RWPE1 (cell line): Measurements from ENCODE around the gene VSIG4.

Experiments
- CTCF ChIA-PET: fragments of 350-600 bp; sonication (Branson Sonifier 250); formaldehyde crosslinking; extraction: SDS; loops from one replicate; lab custom pipeline; 2021; lab: Yijun Ruan, JAX
- POLR2A ChIA-PET: fragments of 400-600 bp; formaldehyde crosslinking; extraction: SDS; loops from one replicate; lab custom pipeline; 2020; ENCODE audit warnings: antibody characterized with exemption; ENCODE audit not compliant: low non-redundant PET; lab: Yijun Ruan, JAX
- DNase-seq: peaks from one replicate; pipeline ENCODE4 v3.0.0; 2012; ENCODE audit warnings: low spot score
- H3K27ac ChIP-seq: fragments of 450-650 bp; 2 replicates; pipeline ENCODE4 v1.5.1; 2017
- CTCF ChIP-seq: fragments of 450-650 bp; conservative IDR thresholded peaks from 2 replicates; pipeline ENCODE4 v1.5.1; 2017; ENCODE audit warnings: low read depth, mild to moderate bottlenecking

Gene VSIG4

GRCh38 chrX:66002824-66003680 lies 36.8 kb downstream of the VSIG4 start:
- POLR2A ChIA-PET: no interaction called here

DNA sequence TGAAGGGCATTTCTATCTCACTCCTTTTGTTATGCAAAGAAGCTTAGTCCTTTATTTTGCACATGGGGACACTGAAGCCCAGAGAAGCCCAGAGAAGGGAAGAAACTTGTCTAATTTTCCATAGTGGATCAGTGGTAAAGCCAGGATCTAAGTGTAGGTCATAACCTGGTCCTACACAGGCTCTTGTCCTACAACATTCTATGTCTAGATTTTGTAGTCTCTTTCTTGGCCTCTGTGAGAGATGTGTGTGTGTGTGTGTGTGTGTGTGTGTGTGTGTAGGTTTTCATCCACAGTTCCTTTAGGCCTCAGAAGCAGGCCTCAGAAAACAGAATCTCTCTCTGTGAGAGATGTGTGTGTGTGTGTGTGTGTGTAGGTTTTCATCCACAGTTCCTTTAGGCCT lies 38.3 kb downstream of the VSIG4 start:
- DNase-seq: no peak
- no peak overlapping the region for H3K27ac ChIP-seq
- POLR2A ChIA-PET: no interaction called here
- CTCF ChIA-PET: no interaction called here
- no peak for TF ChIP-seq CTCF

More at GRCh38 chrX:66002824-66003680, 36.8 kb downstream of the VSIG4 start:
- CTCF ChIA-PET: no interaction called here
- no peak for TF ChIP-seq CTCF
- H3K27ac ChIP-seq: no peak overlapping the region
- DNase-seq: no peak

DNA sequence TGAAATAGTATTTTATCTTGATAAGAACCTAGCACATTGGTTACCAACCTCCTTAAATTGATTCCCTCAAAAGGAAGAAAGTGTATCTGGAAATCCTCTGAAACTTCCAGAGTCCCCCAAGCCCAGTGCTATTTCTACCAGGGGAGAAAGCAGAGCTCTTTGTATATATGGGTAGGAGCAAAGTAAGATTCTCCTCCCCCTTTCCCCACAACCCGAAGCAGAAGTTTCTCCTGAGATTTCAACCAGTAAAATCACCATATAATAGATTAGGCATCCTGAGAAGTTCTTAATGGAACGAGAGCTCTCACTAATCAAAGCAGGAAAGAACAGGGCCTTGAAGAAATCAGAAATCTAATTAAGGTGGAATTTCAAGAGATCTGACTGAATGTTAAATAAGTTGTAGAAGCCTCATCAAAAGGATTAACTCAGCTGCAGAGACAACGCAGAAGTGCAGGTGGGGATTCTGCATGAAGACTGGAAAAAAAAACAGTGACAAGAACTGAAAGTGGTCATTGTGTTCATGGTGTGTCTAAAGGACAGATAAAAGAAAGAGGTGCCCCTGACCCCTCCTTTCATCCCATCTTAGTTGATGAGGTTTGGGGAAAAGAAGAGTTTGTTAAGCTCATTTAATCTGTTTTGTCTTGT lies 39.1 kb downstream of the VSIG4 start:
- ChIA-PET CTCF (no interaction called here), POLR2A (no interaction called here)
- no peak for TF ChIP-seq CTCF
- DNase-seq: no peak
- H3K27ac ChIP-seq: no peak overlapping the region

DNA sequence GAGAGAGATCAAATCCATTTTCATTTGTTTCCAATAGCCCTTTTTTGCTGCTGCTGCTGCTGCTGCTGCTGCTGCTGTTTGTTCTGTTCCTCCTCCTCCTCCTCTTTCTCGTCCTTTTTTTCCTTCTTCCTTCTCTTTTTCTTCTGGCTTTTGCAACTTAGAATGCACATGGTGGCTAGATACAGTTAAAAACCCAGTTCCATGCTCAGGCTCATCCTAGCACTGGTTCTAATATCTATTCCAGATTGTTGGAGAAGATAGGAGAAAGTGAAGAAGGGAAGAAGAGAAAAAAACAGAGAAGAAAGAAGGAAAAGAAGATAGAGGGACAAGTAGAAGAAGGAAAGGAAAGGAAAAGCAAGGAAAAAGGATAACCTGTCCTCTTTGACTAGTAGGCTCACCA lies 39.7 kb downstream of the VSIG4 start:
- TF ChIP-seq CTCF: no peak
- POLR2A ChIA-PET: no interaction called here

GRCh38 chrX:65999563-66000148 lies 40.2 kb downstream of the VSIG4 start:
- no peak overlapping the region for H3K27ac ChIP-seq
- ChIA-PET CTCF (interaction anchor here (0.6 kb wide), 1 partner anchor 68 kb away, joined by 4 read pairs; no protein-coding TSS in a partner anchor), POLR2A (no interaction called here)
- no peak for TF ChIP-seq CTCF
- DNase-seq: no peak

More for the DNA sequence above, 39.7 kb downstream of the VSIG4 start:
- DNase-seq: no peak
- CTCF ChIA-PET: no interaction called here
- H3K27ac ChIP-seq: no peak overlapping the region

GRCh38 chrX:65999029-65999562 lies 40.8 kb downstream of the VSIG4 start:
- POLR2A ChIA-PET: no interaction called here
- H3K27ac ChIP-seq: no peak overlapping the region
- CTCF ChIA-PET: interaction anchor here (0.6 kb wide), 1 partner anchor 68 kb away, joined by 4 read pairs; no protein-coding TSS in a partner anchor

More at GRCh38 chrX:65999029-65999562, 40.8 kb downstream of the VSIG4 start:
- no peak for DNase-seq
- no peak for TF ChIP-seq CTCF
